ENCODE data around the gene FGD4.

DNA sequence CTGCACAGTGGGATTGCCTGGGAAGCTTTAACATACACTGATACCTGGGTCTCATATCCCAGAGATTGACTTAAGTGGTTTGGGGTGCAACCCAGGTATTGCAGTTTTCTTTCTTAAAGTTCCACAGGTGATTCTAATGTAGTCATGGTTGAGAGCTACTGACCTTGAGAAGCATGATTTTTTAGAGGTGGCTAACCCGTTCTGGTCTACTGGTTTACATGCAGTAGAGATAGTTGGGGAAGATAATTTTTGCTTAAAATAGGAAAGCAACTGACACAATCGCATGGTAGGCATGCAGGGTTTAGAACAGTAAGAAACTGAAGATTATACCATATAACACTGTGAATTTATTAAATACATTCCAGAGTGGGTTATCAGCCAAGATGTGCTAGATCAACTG is 145.5 kb downstream of the FGD4 start:
- TF ChIP-seq CTCF (IDR thresholded peaks at IDR 0.05) (no peak), POLR2A (IDR thresholded peaks at IDR 0.05) (no peak)
